ENCODE results near the gene MTERF2. TPM values are rescaled to one million over a fixed set of nuclear protein-coding genes. Genes with fewer than 3 reads are reported as not detected.

Gene MTERF2
- total RNA-seq, 1 donor from 2014 or later, result 15.9 TPM

GRCh38 chr12:106994579-106995220 lies 7.8 kb upstream of the MTERF2 start:
- no peak for DNase-seq (ENCODE audit: low spot score)

GRCh38 chr12:106987846-106988245 lies 900 bp upstream of the MTERF2 start:
- no peak for DNase-seq (ENCODE audit: low spot score)

- no peak for DNase-seq (ENCODE audit: low spot score)
Measured at GRCh38 chr12:106986135-106986534, 811 bp downstream of the MTERF2 start.

GRCh38 chr12:106985479-106985878 lies 1.5 kb downstream of the MTERF2 start:
- DNase-seq (ENCODE audit: low spot score), result no peak

GRCh38 chr12:106984588-106985137 lies 2.3 kb downstream of the MTERF2 start:
- no peak for DNase-seq (ENCODE audit: low spot score)

GRCh38 chr12:106982229-106982628 lies 4.7 kb downstream of the MTERF2 start:
- DNase-seq (ENCODE audit: low spot score), result no peak

- DNase-seq (ENCODE audit: low spot score), result no peak
Measured at GRCh38 chr12:106981788-106982187, 5.2 kb downstream of the MTERF2 start.

- DNase-seq (ENCODE audit: low spot score), result no peak
Measured at GRCh38 chr12:106980944-106981343, 6.0 kb downstream of the MTERF2 start.

- DNase-seq (ENCODE audit: low spot score), result no peak
Measured at GRCh38 chr12:106978035-106978800, 8.7 kb downstream of the MTERF2 start.

GRCh38 chr12:106976668-106977067 lies 10.3 kb downstream of the MTERF2 start:
- no peak for DNase-seq (ENCODE audit: low spot score)

GRCh38 chr12:106975993-106976658 lies 10.8 kb downstream of the MTERF2 start:
- no peak for DNase-seq (ENCODE audit: low spot score)

- DNase-seq (ENCODE audit: low spot score), result no peak
Measured at GRCh38 chr12:106975098-106975497, 11.8 kb downstream of the MTERF2 start.

GRCh38 chr12:106974511-106974910 lies 12.4 kb downstream of the MTERF2 start:
- DNase-seq (ENCODE audit: low spot score), result no peak

GRCh38 chr12:106973545-106973944 lies 13.4 kb downstream of the MTERF2 start:
- DNase-seq (ENCODE audit: low spot score), result no peak

- DNase-seq (ENCODE audit: low spot score), result no peak
Measured at GRCh38 chr12:106971065-106971464, 15.9 kb downstream of the MTERF2 start.

GRCh38 chr12:106964526-106964925 lies 22.4 kb downstream of the MTERF2 start:
- DNase-seq (ENCODE audit: low spot score), result no peak

- DNase-seq (ENCODE audit: low spot score), result no peak
Measured at GRCh38 chr12:106962286-106962685, 24.7 kb downstream of the MTERF2 start.

GRCh38 chr12:106960443-106960842 lies 26.5 kb downstream of the MTERF2 start:
- DNase-seq (ENCODE audit: low spot score), result no peak

- no peak for DNase-seq (ENCODE audit: low spot score)
Measured at GRCh38 chr12:106957583-106957982, 29.4 kb downstream of the MTERF2 start.

GRCh38 chr12:106956048-106956578 lies 30.8 kb downstream of the MTERF2 start:
- DNase-seq (ENCODE audit: low spot score), result peak; percentile 72

GRCh38 chr12:106955377-106956047 lies 31.4 kb downstream of the MTERF2 start, which contains the start of gene TMEM263:
TMEM263 (plus strand) TSS chr12:106955907; CDS start chr12:106967117, 11,210 bp downstream.
- peak; percentile 94 for DNase-seq (ENCODE audit: low spot score)
